IPS-NIHi7 (cell line): ENCODE results near the gene NBPF3.
"Not testable (repeated sequence)": the region's sequence is repeated elsewhere in the genome, so short reads cannot be mapped to it uniquely, and the experiment has no call there.

ENCODE experiments used
- DNase-seq: peaks from one replicate; pipeline ENCODE4 v3.0.0; 2012; ENCODE audit warnings: mixed read lengths; ENCODE audit errors: extremely low spot score

NBPF3 gene, protein sequence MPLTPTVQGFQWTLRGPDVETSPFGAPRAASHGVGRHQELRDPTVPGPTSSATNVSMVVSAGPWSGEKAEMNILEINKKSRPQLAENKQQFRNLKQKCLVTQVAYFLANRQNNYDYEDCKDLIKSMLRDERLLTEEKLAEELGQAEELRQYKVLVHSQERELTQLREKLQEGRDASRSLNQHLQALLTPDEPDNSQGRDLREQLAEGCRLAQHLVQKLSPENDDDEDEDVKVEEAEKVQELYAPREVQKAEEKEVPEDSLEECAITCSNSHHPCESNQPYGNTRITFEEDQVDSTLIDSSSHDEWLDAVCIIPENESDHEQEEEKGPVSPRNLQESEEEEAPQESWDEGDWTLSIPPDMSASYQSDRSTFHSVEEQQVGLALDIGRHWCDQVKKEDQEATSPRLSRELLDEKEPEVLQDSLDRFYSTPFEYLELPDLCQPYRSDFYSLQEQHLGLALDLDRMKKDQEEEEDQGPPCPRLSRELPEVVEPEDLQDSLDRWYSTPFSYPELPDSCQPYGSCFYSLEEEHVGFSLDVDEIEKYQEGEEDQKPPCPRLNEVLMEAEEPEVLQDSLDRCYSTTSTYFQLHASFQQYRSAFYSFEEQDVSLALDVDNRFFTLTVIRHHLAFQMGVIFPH

DNA sequence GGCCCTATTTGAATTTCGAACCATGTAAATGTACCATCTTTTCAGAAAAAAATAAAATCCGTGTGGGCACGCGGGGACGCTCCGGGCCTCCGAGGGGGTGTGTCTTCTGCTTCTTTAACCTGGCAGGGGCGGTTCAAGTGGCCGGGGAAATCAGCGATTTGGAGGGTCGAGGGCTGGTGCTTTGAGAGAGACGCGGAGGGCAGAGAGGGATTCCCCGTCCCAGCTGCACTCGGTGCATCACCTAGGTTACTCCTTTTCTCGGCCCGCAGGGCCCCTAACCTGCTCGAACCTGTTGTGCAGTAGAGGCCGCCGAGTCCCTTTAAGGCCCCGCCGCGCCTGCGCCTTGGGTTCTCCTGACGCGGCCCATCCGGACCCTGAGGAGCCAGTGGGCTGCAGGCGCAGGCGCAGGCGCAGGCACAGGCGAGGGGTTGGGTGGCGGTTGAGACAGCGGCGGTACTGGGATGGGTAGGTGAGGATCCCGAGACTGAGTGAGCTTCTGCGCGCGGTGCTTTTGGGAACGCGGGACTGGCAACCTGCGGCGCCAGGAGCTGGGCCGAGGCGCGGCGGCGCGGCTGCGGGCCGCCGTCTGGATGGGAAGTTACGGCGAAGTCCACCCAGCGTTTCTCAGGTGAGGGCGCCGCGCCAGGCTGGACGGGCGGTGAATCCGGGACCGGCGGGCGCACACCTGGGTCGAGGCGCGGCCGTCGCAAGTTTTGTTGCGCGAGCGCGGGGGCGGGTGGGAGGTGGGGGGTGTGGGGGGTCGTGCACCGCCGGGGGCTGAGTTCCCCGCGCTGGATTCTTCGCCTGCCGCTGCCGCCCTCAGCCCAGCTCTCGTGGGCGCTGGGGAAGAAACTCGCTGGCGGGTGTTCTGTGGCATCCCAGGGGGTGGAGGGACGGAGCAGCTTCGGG lies at the start of gene NBPF3:
TSS of gene NBPF3 (plus strand) at position 417 of the 909 bp plus-strand sequence. CDS start 4,950 bp downstream, outside the sequence.
- DNase-seq, result peak; percentile 89

DNA sequence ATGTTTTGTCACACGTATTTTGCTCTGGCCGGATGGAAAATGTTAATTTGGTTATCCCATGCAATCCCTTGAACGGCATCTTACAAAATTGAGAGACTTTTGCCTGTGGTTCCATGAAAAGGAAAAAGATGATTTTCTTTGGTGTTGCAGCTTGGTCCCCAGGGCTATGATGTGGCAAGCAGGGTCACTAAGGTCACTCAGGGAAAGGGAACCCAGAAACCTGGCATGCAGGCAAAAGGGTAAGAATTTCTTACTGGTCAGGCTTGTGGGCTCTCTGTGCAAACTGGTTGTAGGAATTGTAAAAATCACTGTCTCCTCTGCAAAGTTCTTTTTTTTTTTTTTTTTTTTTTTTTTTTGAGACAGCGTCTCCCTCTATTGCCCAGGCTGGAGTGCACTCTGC lies 48.4 kb upstream of the NBPF3 start:
- no peak for DNase-seq

DNA sequence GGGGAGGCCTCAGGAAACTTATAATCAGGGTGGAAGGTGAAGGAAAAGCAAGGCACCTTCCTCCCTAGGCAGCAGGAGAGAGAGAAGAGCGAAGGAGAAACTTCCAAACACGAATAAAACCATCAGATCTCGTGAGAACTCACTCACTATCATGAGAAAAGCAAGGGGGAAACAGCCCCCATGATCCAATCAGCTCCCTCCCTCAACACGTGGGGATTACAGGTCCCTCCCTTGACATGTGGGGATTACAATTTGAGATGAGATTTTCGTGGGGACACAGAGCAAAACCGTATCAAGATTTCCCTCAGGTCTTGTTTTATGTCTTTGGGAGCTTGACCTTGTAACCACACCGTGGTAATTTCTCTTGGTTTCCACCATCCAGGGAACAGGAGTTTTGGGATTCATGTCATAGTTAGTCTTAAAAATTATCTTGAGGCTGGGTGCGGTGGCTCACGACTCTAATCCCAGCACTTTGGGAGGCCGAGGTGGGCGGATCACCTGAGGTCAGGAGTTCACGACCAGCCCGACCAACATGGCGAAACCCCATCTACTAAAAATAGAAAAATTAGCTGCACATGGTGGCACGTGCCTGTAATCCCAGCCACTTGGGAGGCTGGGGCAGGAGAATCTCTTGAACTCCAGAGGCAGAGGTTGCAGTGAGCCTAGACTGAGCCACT lies 47.2 kb upstream of the NBPF3 start:
- DNase-seq, result no peak

DNA sequence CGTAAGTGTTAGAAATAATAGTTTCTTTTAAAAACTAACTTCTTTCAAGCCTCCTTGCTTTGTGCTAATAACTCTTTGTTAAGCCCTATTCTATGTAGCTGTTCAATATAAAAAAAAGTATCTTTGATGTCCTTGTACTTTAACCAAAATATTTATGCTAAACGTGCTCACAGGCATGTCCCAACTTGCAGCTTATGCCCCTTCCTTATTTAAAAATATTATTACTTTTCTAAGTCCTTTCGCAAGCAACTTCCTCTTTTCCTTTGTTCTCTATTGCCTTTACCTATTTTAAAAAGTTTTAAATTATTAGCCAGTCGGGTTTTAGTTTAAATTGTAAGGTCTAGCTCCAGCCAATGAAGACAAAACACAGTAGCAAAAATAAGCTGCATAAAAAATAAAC lies 43.4 kb upstream of the NBPF3 start:
- DNase-seq, result no peak

DNA sequence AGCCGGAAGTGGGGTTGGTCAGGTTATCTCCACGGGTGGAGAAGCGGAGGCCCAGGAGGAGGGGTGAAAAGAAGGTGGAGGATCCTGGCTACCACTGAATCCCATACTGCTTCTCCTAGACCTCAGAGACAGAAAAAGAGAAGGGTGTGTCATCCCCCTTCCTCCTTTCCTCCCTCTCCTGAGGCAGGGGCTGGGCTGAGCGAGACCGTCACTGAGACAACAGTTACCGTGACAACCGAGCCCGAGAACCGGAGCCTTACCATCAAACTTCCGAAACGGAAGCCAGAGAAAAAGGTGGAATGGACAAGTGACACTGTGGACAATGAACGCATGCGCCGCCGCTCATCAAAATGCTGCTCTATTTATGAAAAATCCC lies 42.1 kb upstream of the NBPF3 start:
- peak; percentile 33 for DNase-seq

DNA sequence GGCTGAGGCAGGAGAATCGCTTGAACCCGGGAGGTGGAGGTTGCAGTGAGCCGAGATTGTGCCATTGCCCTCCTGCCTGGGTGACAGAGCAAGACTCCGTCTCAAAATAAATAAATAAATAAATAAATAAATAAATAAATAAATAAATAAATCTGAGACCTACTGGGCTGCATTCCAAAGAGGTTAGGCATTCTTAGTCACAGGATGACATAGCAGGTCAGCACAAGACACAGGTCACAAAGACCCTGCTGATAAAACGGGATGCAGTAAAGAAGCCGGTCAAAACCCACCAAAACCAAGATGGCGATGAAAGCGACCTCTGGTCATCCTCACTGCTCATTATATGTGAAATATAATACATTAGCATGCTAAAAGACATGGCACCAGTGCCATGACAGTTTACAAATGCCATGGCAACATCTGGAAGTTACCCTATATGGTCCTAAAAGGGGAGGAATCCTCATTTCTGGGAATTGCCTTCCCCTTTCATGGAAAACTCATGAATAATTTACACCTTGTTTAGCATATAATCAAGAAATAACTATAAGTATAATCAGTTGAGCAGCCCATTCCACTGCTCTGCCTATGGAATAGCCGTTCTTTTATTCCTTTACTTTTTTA lies 38.1 kb upstream of the NBPF3 start:
- DNase-seq, result not testable (repeated sequence)

DNA sequence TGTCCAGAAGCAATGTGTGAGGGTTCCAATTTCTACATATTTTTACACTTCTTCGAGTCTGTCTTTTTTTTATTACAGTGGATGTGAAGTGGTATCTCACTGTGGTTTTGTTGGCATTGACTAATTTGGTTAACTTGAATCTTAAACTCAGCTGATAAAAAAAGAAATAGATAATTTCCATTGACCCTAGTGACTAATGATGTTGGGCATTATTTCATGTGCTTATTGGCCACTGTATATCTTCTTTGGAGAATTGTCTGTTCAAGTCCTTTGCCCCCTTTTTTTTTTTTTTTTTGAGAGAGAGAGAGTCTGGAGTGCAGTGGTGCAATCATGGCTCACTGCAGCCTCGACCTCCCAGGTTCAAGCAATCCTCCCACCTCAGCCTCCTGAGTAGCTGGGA lies 33.3 kb upstream of the NBPF3 start:
- no peak for DNase-seq

DNA sequence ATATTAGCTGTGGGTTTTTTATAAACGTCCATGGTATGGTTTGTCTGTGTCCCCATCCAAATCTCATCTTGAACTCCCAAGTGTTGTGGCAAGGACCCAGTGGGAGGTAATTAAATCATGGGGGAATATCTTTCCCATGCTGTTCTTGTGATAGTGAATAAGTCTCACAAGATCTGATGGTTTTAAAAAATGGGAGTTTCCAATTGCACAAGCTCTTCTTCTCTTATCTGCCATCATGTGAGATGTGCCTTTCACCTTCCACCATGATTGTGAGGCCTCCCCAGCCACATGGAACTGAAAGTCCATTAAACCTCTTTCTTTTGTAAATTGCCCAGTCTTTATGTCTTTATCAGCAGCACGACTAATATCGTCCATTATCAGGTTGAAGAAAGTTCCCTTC lies 30.0 kb upstream of the NBPF3 start:
- not testable (repeated sequence) for DNase-seq

DNA sequence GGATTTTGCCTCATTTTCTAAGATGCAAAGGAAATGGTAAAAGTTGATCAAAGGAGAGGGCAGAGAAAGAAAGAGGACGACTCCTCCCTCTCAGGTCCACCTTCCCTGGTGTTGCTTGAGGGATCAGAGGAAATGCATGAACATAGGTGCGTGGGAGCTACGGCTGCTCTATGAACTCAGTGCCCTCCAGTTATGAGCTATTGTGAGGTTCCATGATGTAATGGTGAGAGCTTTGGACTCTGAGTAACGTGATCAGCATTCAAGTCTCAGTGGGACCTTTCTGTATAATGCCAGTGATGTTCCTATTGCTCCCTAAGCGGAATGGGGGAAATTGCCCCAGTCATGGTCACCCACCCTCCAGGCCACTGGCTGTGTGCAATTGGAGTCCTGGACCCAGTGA lies 25.9 kb upstream of the NBPF3 start:
- DNase-seq, result no peak

DNA sequence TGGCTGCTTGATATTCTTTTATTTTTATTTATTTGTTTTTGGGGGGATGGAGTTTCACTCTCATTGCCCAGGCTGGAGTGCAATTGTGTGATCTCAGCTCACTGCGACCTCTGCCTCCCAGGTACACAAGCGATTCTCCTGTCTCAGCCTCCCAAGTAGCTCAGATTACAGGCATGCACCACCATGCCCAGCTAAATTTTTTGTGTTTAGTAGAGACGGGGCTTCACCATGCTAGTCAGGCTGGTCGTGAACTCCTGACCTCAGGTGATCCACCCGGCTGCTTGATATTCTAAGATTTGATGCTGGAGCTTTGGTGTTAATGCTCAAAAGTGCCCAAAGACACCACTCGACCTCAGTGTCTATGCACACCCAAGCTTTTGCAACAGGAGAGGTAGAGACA lies 19.6 kb upstream of the NBPF3 start:
- DNase-seq, result not testable (repeated sequence)

DNA sequence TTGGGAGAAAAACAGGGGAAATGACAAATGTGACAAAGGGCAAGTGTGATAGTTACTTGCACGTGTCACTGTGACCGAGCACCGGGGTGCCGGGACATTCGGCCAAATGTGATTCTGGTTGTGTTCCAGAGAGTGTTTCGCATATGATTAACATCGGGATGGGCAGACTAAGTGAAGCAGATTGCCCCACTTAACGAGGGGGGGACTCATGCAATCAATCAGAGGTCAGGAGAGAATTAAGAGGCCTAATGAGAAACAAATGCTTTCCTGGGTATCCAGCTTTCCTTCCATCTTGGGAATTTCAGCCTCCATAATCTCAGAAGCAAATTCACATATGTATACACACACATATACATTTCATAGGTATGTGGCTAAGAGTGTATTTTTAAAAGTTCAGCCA lies 18.6 kb upstream of the NBPF3 start:
- DNase-seq, result not testable (repeated sequence)

DNA sequence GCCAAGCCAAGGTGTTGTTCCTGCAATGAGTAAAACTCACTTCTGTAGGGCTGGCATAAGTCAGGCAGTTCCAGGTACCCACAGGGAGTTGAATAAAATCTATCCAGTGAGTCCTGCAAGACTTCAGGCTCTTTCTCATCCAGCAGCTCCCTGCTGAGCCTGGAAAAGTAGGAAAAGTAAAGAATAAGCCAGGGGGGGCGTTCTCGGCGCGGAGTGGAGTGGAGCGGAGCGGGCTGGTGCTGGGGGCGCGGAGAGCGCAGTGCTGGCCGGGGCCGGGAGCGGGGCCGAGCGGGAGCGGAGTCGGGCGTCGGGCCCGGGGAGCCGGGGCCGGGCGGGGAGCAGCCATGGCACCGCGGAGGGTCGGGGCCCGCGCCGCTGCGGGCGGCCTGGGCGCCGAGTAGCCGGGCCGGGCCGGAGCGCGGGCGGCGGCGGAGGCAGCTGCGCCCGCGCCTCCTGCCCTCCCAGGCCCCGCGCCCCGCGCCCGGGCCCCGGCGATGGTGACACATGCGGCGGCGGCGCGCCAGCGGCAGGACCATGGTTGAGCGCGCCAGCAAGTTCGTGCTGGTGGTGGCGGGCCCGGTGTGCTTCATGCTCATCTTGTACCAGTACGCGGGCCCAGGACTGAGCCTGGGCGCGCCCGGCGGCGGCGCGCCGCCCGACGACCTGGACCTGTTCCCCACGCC lies 12.0 kb upstream of the NBPF3 start:
- DNase-seq, result not testable (repeated sequence)

DNA sequence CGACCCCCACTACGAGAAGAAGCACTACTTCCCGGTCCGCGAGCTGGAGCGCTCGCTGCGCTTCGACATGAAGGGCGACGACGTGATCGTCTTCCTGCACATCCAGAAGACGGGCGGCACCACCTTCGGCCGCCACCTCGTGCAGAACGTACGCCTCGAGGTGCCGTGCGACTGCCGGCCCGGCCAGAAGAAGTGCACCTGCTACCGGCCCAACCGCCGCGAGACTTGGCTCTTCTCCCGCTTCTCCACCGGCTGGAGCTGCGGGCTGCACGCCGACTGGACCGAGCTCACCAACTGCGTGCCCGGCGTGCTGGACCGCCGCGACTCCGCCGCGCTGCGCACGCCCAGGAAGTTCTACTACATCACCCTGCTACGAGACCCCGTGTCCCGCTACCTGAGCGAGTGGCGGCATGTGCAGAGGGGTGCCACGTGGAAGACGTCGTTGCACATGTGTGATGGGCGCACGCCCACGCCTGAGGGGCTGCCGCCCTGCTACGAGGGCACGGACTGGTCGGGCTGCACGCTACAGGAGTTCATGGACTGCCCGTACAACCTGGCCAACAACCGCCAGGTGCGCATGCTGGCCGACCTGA lies 11.4 kb upstream of the NBPF3 start:
- DNase-seq, result not testable (repeated sequence)

DNA sequence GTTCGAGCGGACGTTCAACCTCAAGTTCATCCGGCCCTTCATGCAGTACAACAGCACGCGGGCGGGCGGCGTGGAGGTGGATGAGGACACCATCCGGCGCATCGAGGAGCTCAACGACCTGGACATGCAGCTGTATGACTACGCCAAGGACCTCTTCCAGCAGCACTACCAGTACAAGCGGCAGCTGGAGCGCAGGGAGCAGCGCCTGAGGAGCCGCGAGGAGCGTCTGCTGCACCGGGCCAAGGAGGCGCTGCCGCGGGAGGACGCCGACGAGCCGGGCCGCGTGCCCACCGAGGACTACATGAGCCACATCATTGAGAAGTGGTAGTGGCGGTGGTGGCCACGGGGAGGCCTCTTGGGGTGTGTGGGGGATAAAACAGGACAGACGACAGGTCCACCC lies 10.7 kb upstream of the NBPF3 start:
- not testable (repeated sequence) for DNase-seq

DNA sequence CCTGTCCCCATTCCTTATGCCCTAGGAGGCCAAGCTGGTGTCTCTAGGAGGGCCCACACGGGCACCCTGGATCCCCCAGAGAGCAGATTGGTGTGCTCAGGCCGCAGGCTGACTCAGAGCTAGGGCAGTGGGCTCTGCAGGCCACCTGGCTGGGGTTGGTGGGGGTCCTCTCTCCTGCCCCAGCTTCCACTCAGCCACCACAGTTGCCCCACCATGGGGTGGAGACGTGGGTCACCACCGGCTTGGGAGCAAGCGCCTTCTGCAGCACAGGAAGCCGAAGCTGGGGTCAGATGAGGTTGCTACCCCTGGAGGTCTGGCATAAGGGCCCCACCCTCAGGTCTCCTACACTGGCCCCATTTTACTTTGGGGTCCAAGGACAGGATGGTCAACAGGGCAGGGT lies 9.1 kb upstream of the NBPF3 start:
- DNase-seq, result not testable (repeated sequence)

DNA sequence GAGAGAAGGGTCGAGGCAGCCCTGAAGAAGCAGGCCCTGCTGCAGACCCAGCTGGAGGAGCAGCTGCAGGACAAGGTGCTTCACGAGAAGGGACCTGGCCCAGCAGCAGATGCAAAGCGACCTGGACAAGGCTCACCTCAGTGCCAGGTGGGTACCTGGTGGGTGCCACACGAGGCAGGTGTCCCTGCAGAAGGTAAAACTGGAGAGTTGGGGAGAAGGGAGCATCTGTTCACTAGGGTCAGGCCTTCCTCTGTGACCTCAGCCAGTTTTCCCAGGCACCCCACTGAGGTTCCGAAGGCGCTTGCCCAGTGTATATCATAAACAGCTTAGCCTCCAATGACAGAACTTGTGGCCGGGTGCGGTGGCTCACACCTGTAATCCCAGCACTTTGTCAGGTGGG lies 5.5 kb upstream of the NBPF3 start:
- no peak for DNase-seq

DNA sequence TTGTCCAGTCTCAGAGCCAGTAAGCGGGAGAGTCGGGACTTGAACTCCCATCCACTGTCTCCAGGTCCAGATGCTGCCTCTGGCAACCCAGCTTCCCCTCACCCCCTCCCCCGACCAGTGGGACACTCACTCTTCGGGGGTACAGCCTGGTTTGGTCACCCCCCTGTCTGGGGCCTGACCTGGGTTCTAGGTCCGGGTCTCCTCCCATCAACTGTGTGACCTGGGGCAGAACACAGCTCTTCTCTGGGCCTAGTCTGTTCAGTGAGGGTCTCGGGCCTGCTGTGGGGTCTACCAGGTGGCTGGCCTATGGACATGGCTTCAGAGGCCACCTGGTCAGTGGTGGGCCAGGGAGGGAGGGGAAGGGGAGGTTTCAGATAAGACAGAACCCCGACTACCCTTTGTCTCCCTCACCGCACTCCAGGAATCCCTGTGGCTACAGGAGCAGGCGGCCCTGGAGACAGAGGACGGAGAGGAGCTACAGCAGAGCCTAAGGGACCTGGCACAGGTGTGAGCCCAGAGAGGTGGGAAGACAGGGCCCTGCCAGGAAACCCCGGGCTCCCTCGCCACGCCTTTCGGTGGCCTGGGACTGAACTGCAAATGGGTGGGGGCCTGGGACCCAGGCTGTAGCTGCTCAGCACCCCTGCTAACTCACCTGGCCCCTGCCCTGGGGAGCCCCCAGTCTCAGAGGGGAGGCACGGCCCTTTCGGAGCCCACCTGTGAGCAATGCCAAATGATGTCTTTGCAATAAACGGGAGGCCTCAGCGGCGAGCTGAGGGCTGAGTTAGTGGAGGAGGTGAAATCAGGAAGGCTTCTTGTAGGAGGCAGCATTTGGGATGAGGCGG lies 4.1 kb upstream of the NBPF3 start:
- DNase-seq, result no peak

DNA sequence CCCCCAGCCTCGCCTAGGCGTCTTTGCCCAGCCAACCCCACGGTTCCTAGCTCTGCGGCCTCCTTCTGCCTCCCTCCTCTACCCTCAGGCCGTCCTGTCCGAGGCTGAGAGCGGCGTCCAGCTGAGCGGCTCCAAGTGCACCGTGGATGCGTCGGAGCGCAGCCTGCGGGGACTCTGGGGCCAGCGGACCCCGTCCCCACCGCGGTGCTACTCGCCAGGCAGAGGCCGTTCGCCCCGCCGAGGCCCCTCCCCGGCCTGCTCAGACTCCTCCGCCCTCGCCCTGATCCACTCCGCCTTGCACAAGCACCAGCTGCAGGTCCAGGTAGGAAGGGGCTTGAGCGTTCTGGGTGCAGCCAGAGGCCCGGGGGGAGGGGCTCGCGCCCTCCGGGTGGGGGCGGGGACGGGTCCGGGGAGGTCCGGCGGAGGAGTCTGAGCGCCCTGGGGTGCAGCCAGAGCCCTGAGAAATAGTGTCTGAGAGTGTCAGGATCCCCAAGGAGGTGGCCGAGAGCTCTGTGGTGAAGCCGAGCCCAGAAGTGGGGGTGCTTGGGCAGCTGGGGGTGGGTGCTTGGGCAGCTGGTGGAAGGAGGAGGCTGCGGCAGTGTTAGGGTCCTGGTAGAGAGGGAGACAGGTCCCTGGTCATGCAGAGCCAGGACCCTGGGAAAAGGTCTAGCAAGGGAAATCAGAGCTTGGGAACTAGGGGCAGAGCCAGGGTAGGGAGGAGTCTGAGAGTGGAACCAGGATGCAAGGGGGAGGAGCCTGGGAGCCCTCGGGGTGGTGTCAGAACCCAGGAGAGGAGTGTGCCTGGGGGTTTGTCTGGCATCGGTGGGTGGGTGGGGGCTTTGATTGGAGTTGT lies 3.2 kb upstream of the NBPF3 start:
- DNase-seq, result peak; percentile 31

DNA sequence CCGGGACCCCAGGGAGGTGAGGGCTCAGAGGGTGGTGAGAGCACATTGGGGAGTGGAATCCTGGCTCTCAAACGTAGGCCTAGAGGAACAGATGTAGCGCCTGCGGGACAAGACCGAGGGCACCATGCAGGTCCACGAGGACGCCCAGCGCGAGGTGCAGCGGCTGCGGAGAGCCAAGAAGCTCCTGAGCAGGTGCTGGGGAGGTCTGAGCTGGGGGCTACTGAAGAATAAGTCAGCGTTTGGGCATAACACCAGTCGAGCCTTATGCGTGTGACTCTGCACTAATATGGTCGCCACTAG lies 2.6 kb upstream of the NBPF3 start:
- no peak for DNase-seq
